RWPE1 (cell line): ENCODE results near the gene CDC27.

ENCODE experiments used
- CTCF ChIA-PET: fragments of 350-600 bp; sonication (Branson Sonifier 250); formaldehyde crosslinking; extraction: SDS; loops from one replicate; lab custom pipeline; 2021; lab: Yijun Ruan, JAX
- POLR2A ChIA-PET: fragments of 400-600 bp; formaldehyde crosslinking; extraction: SDS; loops from one replicate; lab custom pipeline; 2020; ENCODE audit warnings: antibody characterized with exemption; ENCODE audit not compliant: low non-redundant PET; lab: Yijun Ruan, JAX
- DNase-seq: peaks from one replicate; pipeline ENCODE4 v3.0.0; 2012; ENCODE audit warnings: low spot score
- H3K27ac ChIP-seq: fragments of 450-650 bp; 2 replicates; pipeline ENCODE4 v1.5.1; 2017
- TF ChIP-seq, protein P1 (sequence below): fragments of 450-650 bp; conservative IDR thresholded peaks from 2 replicates; pipeline ENCODE4 v1.5.1; 2017; ENCODE audit warnings: low read depth, mild to moderate bottlenecking

Gene CDC27

DNA sequence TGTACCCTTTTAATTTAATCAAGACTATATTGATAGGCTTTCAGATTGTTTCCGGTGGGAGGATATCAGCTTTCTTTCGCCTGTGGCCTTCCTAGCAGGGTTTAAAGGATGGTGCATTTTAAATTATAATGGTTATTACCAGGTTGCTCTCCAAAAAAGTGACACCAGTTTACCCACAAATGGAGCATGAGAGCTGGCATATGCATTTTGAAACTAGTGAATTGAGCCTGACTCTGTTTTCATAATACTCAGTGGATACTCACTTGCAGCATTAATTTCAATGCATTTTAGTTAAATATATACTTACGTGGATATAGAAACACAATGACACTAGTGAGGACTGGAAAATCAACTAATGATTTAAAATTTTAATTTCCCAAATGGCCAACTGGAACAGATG, 25.8 kb upstream of the CDC27 start:
- DNase-seq, result no peak
- ChIA-PET POLR2A (no interaction called here), CTCF (no interaction called here)
- TF ChIP-seq, protein P1, sequence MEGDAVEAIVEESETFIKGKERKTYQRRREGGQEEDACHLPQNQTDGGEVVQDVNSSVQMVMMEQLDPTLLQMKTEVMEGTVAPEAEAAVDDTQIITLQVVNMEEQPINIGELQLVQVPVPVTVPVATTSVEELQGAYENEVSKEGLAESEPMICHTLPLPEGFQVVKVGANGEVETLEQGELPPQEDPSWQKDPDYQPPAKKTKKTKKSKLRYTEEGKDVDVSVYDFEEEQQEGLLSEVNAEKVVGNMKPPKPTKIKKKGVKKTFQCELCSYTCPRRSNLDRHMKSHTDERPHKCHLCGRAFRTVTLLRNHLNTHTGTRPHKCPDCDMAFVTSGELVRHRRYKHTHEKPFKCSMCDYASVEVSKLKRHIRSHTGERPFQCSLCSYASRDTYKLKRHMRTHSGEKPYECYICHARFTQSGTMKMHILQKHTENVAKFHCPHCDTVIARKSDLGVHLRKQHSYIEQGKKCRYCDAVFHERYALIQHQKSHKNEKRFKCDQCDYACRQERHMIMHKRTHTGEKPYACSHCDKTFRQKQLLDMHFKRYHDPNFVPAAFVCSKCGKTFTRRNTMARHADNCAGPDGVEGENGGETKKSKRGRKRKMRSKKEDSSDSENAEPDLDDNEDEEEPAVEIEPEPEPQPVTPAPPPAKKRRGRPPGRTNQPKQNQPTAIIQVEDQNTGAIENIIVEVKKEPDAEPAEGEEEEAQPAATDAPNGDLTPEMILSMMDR, result no peak
- no peak overlapping the region for H3K27ac ChIP-seq

DNA sequence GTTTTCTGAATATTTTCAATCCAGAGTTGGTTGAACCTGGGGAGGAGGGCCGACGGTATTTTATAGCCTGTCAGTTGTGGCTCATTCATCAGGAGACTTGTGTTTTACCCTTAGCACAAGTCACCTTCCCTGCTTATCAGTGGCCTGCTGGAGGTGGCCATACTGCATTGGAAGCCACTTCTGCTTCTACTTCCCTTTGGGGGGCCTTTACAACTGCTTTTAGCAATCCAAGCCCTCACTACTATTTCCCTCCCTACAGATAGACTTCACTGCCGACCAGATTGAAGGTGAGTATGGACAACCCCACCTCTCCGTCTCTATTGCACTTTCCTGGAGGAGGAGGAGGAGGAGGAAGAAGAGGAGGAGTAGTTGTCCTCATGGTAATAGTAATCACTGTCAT, 24.4 kb upstream of the CDC27 start:
- DNase-seq, result no peak
- POLR2A ChIA-PET, result no interaction called here
- H3K27ac ChIP-seq, result no peak overlapping the region
- TF ChIP-seq, protein P1, result no peak
- CTCF ChIA-PET, result no interaction called here

DNA sequence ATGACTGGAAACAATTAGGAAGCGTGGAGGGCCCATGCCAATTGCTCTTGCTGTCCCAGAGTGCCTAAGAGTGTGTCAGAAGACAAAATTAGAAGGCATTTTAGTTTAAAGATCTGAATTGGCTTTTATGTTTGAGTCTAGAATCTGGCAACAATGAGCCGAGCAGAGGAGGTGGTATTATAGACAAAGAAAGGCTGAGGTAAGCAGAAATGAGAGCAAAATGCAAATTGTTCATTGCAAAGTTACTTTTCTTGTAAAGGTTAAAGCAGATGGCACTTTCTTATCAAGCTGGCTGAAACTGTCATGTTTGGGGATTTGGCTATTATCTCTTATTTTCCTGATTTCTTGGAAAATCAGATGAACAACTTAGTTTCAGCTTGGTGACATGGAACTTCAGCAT, 23.4 kb upstream of the CDC27 start:
- CTCF ChIA-PET, result no interaction called here
- POLR2A ChIA-PET, result no interaction called here
- TF ChIP-seq, protein P1, result no peak
- DNase-seq, result no peak
- H3K27ac ChIP-seq, result no peak overlapping the region

DNA sequence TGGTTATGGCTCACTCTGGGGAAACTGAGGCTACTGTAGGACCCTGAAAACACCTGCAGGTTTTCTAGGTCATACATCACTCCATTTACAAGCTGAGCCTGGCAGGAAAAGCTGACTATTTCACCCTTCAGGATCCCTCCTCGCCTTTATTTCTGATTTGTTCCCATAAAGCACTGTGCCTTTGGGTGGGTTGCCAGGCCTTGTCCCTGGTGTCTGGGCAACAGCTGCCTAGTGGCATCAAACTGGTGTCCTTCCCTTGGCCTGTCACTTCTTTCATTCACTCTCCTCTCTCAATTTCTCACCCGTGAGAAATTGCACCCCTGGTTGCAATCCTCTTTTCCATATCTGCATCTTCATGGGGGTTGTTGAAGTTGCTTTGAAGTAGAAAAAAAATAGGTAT, 21.7 kb upstream of the CDC27 start:
- ChIA-PET CTCF (no interaction called here), POLR2A (no interaction called here)
- no peak for DNase-seq
- TF ChIP-seq, protein P1, result no peak
- H3K27ac ChIP-seq, result no peak overlapping the region

DNA sequence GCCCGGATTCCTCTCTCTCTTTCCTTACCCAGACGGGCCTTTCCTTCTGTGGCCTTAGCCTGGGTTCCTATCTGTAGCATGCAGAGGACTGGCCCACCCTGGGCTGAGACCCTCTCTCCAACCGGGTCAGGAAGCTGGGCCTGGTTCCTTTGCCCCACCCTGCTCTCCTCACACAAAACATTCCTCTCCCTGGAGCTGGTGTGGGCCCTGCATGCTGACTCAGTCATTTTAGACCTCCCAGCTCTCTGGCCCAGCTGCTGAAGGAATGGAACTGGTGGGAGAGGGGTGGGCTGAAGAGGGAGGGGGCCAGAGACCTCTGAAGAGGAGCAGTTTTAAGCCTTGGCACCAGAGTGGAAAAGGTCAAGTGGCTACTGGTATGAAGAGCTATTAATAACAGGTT, 21.0 kb upstream of the CDC27 start:
- POLR2A ChIA-PET, result no interaction called here
- no peak for DNase-seq

DNA sequence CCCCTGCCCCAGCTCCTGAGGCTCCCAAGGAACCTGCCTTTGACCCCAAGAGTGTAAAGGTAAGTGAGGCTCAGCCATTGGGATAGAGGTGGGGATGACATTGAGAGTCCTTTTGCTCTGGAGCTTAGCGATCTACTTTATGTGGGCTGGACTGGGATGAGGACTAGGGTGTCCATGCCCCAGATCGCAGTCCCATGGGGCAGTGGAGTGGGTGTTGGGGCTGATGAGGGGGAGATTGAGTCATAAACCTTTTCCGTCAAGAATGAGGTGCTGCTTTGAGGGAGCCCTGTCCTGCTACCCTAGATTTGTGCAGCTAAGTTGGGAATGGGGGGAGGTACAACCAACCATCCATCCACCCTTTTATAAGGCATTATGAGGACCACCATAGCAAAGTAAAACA, 20.4 kb upstream of the CDC27 start:
- ChIA-PET POLR2A (no interaction called here), CTCF (no interaction called here)
- no peak overlapping the region for H3K27ac ChIP-seq
- no peak for DNase-seq
- TF ChIP-seq, protein P1, result no peak

More for the DNA sequence above, 21.0 kb upstream of the CDC27 start:
- CTCF ChIA-PET, result interaction anchor here (0.6 kb wide), 1 partner anchor 65 kb away, joined by 7 read pairs; no protein-coding TSS in a partner anchor
- H3K27ac ChIP-seq, result no peak overlapping the region
- TF ChIP-seq, protein P1, result no peak
